SK-N-MC (cell line): Measurements from ENCODE around the gene SPRING1.
"Not testable (repeated sequence)": the region's sequence is repeated elsewhere in the genome, so short reads cannot be mapped to it uniquely, and the experiment has no call there.

Experiments
- DNase-seq: peaks from one replicate; pipeline ENCODE4 v3.0.0-alpha.2; 2011; ENCODE audit warnings: low read depth, low spot score
- H3K27ac ChIP-seq: fragments of 200-600 bp; sonication (generic); 2 replicates; pipeline ENCODE4 v1.5.1; 2016; ENCODE audit warnings: mixed run types
- H3K36me3 ChIP-seq: fragments of 200-600 bp; sonication (generic); 2 replicates; pipeline ENCODE4 v1.6.1; 2017; ENCODE audit warnings: antibody characterized with exemption, low read length, mixed read lengths; ENCODE audit not compliant: insufficient read depth
- H3K4me3 ChIP-seq: fragments of 200-600 bp; sonication (generic); 2 replicates; pipeline ENCODE4 v1.5.1; 2016
- H3K9ac ChIP-seq: fragments of 200-600 bp; sonication (generic); 2 replicates; pipeline ENCODE4 v1.8.0; 2017; ENCODE audit warnings: mixed run types, mixed read lengths; ENCODE audit not compliant: insufficient read length
- H3K9me3 ChIP-seq: fragments of 200-600 bp; sonication (generic); 2 replicates; pipeline ENCODE4 v1.6.1; 2017; ENCODE audit warnings: low read depth, mild to moderate bottlenecking, antibody characterized with exemption, low read length, moderate library complexity, mixed read lengths
- EZH2 ChIP-seq: fragments of 200-600 bp; sonication (generic); IDR thresholded peaks from one replicate; pipeline ENCODE4 v1.6.1; 2017; ENCODE audit warnings: antibody characterized with exemption
- FOXP2 ChIP-seq: optimal IDR thresholded peaks from 2 replicates; pipeline ENCODE3; 2011; ENCODE audit warnings: mild to moderate bottlenecking, moderate library complexity; ENCODE audit not compliant: insufficient read depth; ENCODE audit errors: extremely low read length, control extremely low read depth
- POLR2AphosphoS5 ChIP-seq: IDR thresholded peaks from 2 replicates; pipeline ENCODE4 v1.6.1; 2012; ENCODE audit warnings: mild to moderate bottlenecking, low read depth, low read length, borderline replicate concordance

SPRING1 gene

GRCh38 chr12:116750298-116750697 lies 12.4 kb upstream of the SPRING1 start:
- Histone ChIP-seq H3K36me3 (no peaks in the 10 kb centered on the region), H3K9me3 (no peaks in the 10 kb centered on the region), H3K4me3 (no peak overlapping the region), H3K27ac (no peak overlapping the region), H3K9ac (no peak overlapping the region)
- no peak for TF ChIP-seq POLR2AphosphoS5
- no peak for TF ChIP-seq FOXP2
- TF ChIP-seq EZH2, result no peak
- DNase-seq, result no peak

- no peak overlapping the region for H3K27ac ChIP-seq
- TF ChIP-seq EZH2 (no peak), POLR2AphosphoS5 (no peak), FOXP2 (no peak)
- H3K9ac ChIP-seq, result no peak overlapping the region
- no peak overlapping the region for H3K4me3 ChIP-seq
- no peaks in the 10 kb centered on the region for H3K9me3 ChIP-seq
- H3K36me3 ChIP-seq, result no peaks in the 10 kb centered on the region
- no peak for DNase-seq
Measured at GRCh38 chr12:116749884-116750283, 12.0 kb upstream of the SPRING1 start.

GRCh38 chr12:116745554-116745953 lies 7.7 kb upstream of the SPRING1 start:
- Histone ChIP-seq H3K4me3 (no peak overlapping the region), H3K36me3 (no peaks in the 10 kb centered on the region), H3K27ac (no peak overlapping the region), H3K9me3 (no peaks in the 10 kb centered on the region), H3K9ac (no peak overlapping the region)
- TF ChIP-seq POLR2AphosphoS5 (no peak), EZH2 (no peak), FOXP2 (no peak)
- no peak for DNase-seq

- DNase-seq, result no peak
- H3K9ac ChIP-seq, result no peak overlapping the region
- no peak overlapping the region for H3K4me3 ChIP-seq
- no peak overlapping the region for H3K27ac ChIP-seq
- H3K9me3 ChIP-seq, result no peaks in the 10 kb centered on the region
- TF ChIP-seq POLR2AphosphoS5 (no peak), FOXP2 (no peak), EZH2 (no peak)
- H3K36me3 ChIP-seq, result no peaks in the 10 kb centered on the region
Measured at GRCh38 chr12:116744766-116745165, 6.9 kb upstream of the SPRING1 start.

GRCh38 chr12:116742787-116743186 lies 4.9 kb upstream of the SPRING1 start:
- DNase-seq, H3K4me3 ChIP-seq, H3K36me3 ChIP-seq, H3K9me3 ChIP-seq, H3K9ac ChIP-seq, H3K27ac ChIP-seq: not testable (repeated sequence)

GRCh38 chr12:116739381-116739887 lies 1.6 kb upstream of the SPRING1 start:
- H3K27ac ChIP-seq, result no peak overlapping the region
- no peak overlapping the region for H3K9ac ChIP-seq
- TF ChIP-seq POLR2AphosphoS5, result no peak
- no peak for DNase-seq
- H3K4me3 ChIP-seq, result no peak overlapping the region
- H3K9me3 ChIP-seq, result no peaks in the 10 kb centered on the region
- peaks cover 6% of the 10 kb centered on the region; the same call in 1 of the 2 replicates for H3K36me3 ChIP-seq

- TF ChIP-seq POLR2AphosphoS5, result no peak
- TF ChIP-seq EZH2, result no peak
- TF ChIP-seq FOXP2, result no peak
- H3K4me3 ChIP-seq, result peak overlapping the region; percentile 97
- no peak for DNase-seq
Measured at GRCh38 chr12:116736962-116737773, 701 bp downstream of the SPRING1 start.

GRCh38 chr12:116735951-116736599 lies 1.8 kb downstream of the SPRING1 start:
- peak overlapping the region; percentile 26 for H3K9ac ChIP-seq
- peak overlapping the region; percentile 97 for H3K4me3 ChIP-seq
- H3K36me3 ChIP-seq, result peaks cover 9% of the 10 kb centered on the region; the same call in 1 of the 2 replicates
- no peaks in the 10 kb centered on the region for H3K9me3 ChIP-seq
- no peak overlapping the region for H3K27ac ChIP-seq
- TF ChIP-seq POLR2AphosphoS5 (no peak), EZH2 (no peak)
- DNase-seq, result no peak

More at GRCh38 chr12:116736962-116737773, 701 bp downstream of the SPRING1 start:
- H3K9ac ChIP-seq, result peak overlapping the region; percentile 74
- H3K27ac ChIP-seq, result no peak overlapping the region
- H3K36me3 ChIP-seq, result peaks cover 9% of the 10 kb centered on the region; the same call in 1 of the 2 replicates
- H3K9me3 ChIP-seq, result no peaks in the 10 kb centered on the region

- Histone ChIP-seq H3K36me3 (peaks cover 9% of the 10 kb centered on the region; the same call in 1 of the 2 replicates), H3K9me3 (no peaks in the 10 kb centered on the region), H3K27ac (no peak overlapping the region), H3K4me3 (no peak overlapping the region), H3K9ac (no peak overlapping the region)
- DNase-seq, result no peak
- TF ChIP-seq POLR2AphosphoS5, result no peak
- TF ChIP-seq FOXP2, result no peak
- TF ChIP-seq EZH2, result no peak
Measured at GRCh38 chr12:116735084-116735483, 2.8 kb downstream of the SPRING1 start.
